HG03378 (cell line): ENCODE data around the gene TAS2R4.
"Not testable (repeated sequence)": the region's sequence is repeated elsewhere in the genome, so short reads cannot be mapped to it uniquely, and the experiment has no call there.

Experiments
- ATAC-seq: cut with Tn5 transposase; IDR thresholded peaks from one replicate; pipeline ENCODE4 v1.9.1; 2021; ENCODE audit warnings: mild to moderate bottlenecking, moderate library complexity; ENCODE audit not compliant: unreplicated experiment

The TAS2R4 gene

GRCh38 chr7:141822432-141822831, 46.0 kb downstream of the TAS2R4 start:
- not testable (repeated sequence) for ATAC-seq
